Measurements from ENCODE around the gene SGCG.

Gene SGCG

DNA sequence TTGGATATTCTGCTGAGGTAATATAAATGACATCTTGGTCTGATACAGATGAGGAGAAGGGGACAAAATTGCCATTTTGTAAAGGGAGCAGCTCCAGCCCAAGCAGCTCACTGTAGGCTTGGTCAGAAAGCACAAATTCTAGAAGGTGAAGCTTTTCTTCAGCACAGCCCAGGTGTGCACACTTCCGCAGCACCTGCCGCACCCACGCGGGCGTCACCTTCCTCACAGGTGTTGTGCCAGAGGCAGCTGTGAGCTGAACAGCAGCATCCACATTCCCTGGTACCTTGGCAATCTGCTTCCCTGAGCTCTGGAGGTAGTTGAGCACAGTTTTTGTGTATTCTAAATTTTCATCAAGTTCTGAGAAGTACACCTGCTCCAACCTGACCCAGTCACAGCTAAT lies 173.7 kb downstream of the SGCG start:
- no peaks in the 10 kb centered on the region for H3F3A ChIP-seq (ENCODE audit: control insufficient read depth, insufficient read depth)
- no peaks in the 10 kb centered on the region for H3K79me2 ChIP-seq (ENCODE audit: control insufficient read depth, low read length)
- H3K27me3 ChIP-seq (ENCODE audit: control insufficient read depth, low read length), result no peaks in the 10 kb centered on the region
- TF ChIP-seq EZH2phosphoT487 (IDR thresholded peaks at IDR 0.05; ENCODE audit: borderline replicate concordance, low read length), result no peak
- TF ChIP-seq, protein P1, sequence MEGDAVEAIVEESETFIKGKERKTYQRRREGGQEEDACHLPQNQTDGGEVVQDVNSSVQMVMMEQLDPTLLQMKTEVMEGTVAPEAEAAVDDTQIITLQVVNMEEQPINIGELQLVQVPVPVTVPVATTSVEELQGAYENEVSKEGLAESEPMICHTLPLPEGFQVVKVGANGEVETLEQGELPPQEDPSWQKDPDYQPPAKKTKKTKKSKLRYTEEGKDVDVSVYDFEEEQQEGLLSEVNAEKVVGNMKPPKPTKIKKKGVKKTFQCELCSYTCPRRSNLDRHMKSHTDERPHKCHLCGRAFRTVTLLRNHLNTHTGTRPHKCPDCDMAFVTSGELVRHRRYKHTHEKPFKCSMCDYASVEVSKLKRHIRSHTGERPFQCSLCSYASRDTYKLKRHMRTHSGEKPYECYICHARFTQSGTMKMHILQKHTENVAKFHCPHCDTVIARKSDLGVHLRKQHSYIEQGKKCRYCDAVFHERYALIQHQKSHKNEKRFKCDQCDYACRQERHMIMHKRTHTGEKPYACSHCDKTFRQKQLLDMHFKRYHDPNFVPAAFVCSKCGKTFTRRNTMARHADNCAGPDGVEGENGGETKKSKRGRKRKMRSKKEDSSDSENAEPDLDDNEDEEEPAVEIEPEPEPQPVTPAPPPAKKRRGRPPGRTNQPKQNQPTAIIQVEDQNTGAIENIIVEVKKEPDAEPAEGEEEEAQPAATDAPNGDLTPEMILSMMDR (IDR thresholded peaks at IDR 0.05; ENCODE audit: low read depth, low read length, poor library complexity, severe bottlenecking), result no peak
- H4K20me1 ChIP-seq (ENCODE audit: control insufficient read depth, insufficient read depth, low read depth, low read length), result no peaks in the 10 kb centered on the region
- no peak overlapping the region for H3K4me2 ChIP-seq (ENCODE audit: low read length)
- no peaks in the 10 kb centered on the region for H3K9me2 ChIP-seq (replicated peaks; ENCODE audit: control insufficient read depth, low read length)
- no peak overlapping the region for H3K27ac ChIP-seq (ENCODE audit: low read depth, low read length)
- H3K4me1 ChIP-seq (ENCODE audit: control insufficient read depth, low read length), result no peaks in the 10 kb centered on the region
- H3K9me3 ChIP-seq (ENCODE audit: control insufficient read depth, insufficient read depth, low read length), result no peaks in the 10 kb centered on the region
- no peak overlapping the region for H3K4me3 ChIP-seq (ENCODE audit: low read length)
- no peaks in the 10 kb centered on the region for H3K36me3 ChIP-seq (ENCODE audit: control insufficient read depth, low read length)

DNA sequence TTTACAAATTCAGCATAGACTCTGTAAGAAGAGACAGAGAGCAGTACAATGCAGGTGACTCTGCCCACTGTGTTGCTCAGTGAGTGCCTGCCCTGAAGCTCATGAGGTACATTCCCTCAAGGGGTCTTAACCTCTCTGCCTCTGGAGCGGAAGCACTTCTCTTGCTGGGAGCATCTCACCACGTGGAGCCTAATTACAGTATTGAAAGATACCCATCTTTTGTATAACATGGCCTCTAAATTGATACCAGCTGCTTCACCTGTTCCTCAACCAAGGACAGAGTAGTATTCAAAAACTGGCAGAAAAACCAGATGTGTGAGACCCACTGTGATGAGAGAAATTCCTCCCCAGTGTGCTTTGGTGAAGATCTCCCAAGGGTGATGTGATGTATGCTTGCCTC lies 175.6 kb downstream of the SGCG start:
- Histone ChIP-seq H3K36me3 (ENCODE audit: control insufficient read depth, low read length) (no peaks in the 10 kb centered on the region), H4K20me1 (ENCODE audit: control insufficient read depth, insufficient read depth, low read depth, low read length) (no peaks in the 10 kb centered on the region), H3K4me2 (ENCODE audit: low read length) (no peak overlapping the region), H3K27me3 (ENCODE audit: control insufficient read depth, low read length) (no peaks in the 10 kb centered on the region), H3F3A (ENCODE audit: control insufficient read depth, insufficient read depth) (no peaks in the 10 kb centered on the region), H3K4me1 (ENCODE audit: control insufficient read depth, low read length) (no peaks in the 10 kb centered on the region), H3K27ac (ENCODE audit: low read depth, low read length) (no peak overlapping the region), H3K79me2 (ENCODE audit: control insufficient read depth, low read length) (no peaks in the 10 kb centered on the region), H3K9me3 (ENCODE audit: control insufficient read depth, insufficient read depth, low read length) (no peaks in the 10 kb centered on the region), H3K4me3 (ENCODE audit: low read length) (no peak overlapping the region), H3K9me2 (replicated peaks; ENCODE audit: control insufficient read depth, low read length) (no peaks in the 10 kb centered on the region)
- TF ChIP-seq, protein P1 (IDR thresholded peaks at IDR 0.05; ENCODE audit: low read depth, low read length, poor library complexity, severe bottlenecking), result no peak
- no peak for TF ChIP-seq EZH2phosphoT487 (IDR thresholded peaks at IDR 0.05; ENCODE audit: borderline replicate concordance, low read length)

DNA sequence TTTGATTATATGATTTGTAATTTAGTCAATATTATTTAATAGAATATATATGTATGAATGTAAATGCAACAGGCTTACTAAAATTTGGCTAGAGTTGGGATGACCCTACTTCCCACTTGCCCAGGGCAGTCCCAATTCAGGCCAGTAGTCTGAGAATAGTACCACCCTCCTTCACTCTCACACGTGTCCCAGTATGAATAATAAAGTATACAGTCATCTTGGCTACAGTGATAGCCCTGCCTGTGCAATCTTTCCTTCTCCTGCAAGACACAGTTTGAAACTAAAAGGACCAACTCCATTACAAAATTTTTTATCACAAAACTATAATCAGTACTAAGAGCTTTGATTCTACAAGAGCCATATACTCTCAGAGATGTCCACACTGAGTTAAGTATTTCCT lies 176.6 kb downstream of the SGCG start:
- no peaks in the 10 kb centered on the region for H3K79me2 ChIP-seq (ENCODE audit: control insufficient read depth, low read length)
- H3K4me1 ChIP-seq (ENCODE audit: control insufficient read depth, low read length), result no peaks in the 10 kb centered on the region
- no peaks in the 10 kb centered on the region for H3K9me3 ChIP-seq (ENCODE audit: control insufficient read depth, insufficient read depth, low read length)
- H3K36me3 ChIP-seq (ENCODE audit: control insufficient read depth, low read length), result no peaks in the 10 kb centered on the region
- no peaks in the 10 kb centered on the region for H3K27me3 ChIP-seq (ENCODE audit: control insufficient read depth, low read length)
- no peak for TF ChIP-seq EZH2phosphoT487 (IDR thresholded peaks at IDR 0.05; ENCODE audit: borderline replicate concordance, low read length)
- TF ChIP-seq, protein P1 (IDR thresholded peaks at IDR 0.05; ENCODE audit: low read depth, low read length, poor library complexity, severe bottlenecking), result no peak
- H3K4me2 ChIP-seq (ENCODE audit: low read length), result no peak overlapping the region
- H3F3A ChIP-seq (ENCODE audit: control insufficient read depth, insufficient read depth), result no peaks in the 10 kb centered on the region
- no peak overlapping the region for H3K4me3 ChIP-seq (ENCODE audit: low read length)
- H3K9me2 ChIP-seq (replicated peaks; ENCODE audit: control insufficient read depth, low read length), result no peaks in the 10 kb centered on the region
- no peaks in the 10 kb centered on the region for H4K20me1 ChIP-seq (ENCODE audit: control insufficient read depth, insufficient read depth, low read depth, low read length)
- no peak overlapping the region for H3K27ac ChIP-seq (ENCODE audit: low read depth, low read length)

DNA sequence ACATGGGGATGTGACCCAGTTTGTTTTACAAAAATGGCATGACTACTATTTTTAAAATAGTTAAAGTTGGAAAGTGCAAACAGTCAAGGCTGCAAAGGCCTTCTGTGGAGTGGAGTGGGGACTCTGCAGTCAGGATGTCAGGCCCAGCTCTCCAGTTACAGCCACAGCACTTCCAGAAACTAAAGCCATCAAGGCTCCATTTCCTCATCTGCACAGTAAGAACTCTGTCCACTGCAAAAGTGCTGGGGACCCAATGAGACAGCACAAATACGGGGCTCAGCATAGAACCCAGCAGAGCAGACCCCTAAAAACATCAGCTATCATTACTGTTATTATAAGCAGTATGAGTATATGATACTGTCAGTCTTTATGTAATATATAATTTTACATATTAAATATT lies 179.1 kb downstream of the SGCG start:
- H3K9me2 ChIP-seq (replicated peaks; ENCODE audit: control insufficient read depth, low read length), result no peaks in the 10 kb centered on the region
- no peaks in the 10 kb centered on the region for H4K20me1 ChIP-seq (ENCODE audit: control insufficient read depth, insufficient read depth, low read depth, low read length)
- TF ChIP-seq EZH2phosphoT487 (IDR thresholded peaks at IDR 0.05; ENCODE audit: borderline replicate concordance, low read length), result no peak
- TF ChIP-seq, protein P1 (IDR thresholded peaks at IDR 0.05; ENCODE audit: low read depth, low read length, poor library complexity, severe bottlenecking), result no peak
- no peaks in the 10 kb centered on the region for H3K79me2 ChIP-seq (ENCODE audit: control insufficient read depth, low read length)
- no peaks in the 10 kb centered on the region for H3K4me1 ChIP-seq (ENCODE audit: control insufficient read depth, low read length)
- H3K4me2 ChIP-seq (ENCODE audit: low read length), result no peak overlapping the region
- no peak overlapping the region for H3K27ac ChIP-seq (ENCODE audit: low read depth, low read length)
- H3K4me3 ChIP-seq (ENCODE audit: low read length), result no peak overlapping the region
- H3K36me3 ChIP-seq (ENCODE audit: control insufficient read depth, low read length), result no peaks in the 10 kb centered on the region
- H3K27me3 ChIP-seq (ENCODE audit: control insufficient read depth, low read length), result no peaks in the 10 kb centered on the region
- H3F3A ChIP-seq (ENCODE audit: control insufficient read depth, insufficient read depth), result no peaks in the 10 kb centered on the region
- H3K9me3 ChIP-seq (ENCODE audit: control insufficient read depth, insufficient read depth, low read length), result no peaks in the 10 kb centered on the region

Measured in DOHH2 (cell line).